CD4-positive, alpha-beta T cell treated with Interleukin-21 for 1 hour (primary cell): ENCODE measurements around the gene HDLBP.
A peak's percentile ranks its signal among the peaks of the same experiment; 100 is the strongest.

Source experiments
- DNase-seq: peaks from one replicate; pipeline ENCODE4 v3.0.0-alpha.2; 2020

Gene HDLBP

GRCh38 chr2:241226723-241227572, 88.5 kb downstream of the HDLBP start:
- DNase-seq, result no peak

- DNase-seq, result no peak
These were observed 89.5 kb downstream of the HDLBP start for GRCh38 chr2:241225983-241226382.

- no peak for DNase-seq
These were observed 89.9 kb downstream of the HDLBP start for GRCh38 chr2:241225545-241225944.

DNA sequence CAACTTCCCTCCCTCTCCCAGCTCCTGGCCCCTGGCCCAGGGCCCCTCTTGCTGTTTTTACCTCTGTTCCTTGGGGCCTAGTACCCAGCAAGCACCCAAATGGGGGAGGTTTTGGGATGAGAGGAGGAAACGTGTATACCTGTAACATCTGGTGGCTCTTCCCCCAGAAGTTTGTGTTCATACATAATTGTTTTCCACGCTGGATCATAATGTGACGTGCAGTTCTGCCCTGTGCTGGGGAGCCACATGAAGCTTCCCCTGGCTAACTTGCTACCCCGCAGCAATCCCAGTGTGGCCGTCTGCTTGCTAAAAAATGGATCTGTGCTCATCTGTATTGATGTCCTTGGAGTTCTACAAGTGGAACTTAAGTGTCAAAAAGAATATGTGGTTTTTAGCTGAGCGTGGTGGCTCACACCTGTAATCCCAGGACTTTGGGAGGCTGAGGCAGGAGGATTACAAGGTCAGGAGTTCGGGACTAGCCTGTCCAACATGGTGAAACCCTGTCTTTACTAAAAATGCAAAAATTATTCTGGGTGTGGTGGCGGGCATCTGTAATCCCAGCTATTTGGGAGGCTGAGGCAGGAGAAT, 90.5 kb downstream of the HDLBP start:
- no peak for DNase-seq

- DNase-seq, result no peak
These were observed 91.2 kb downstream of the HDLBP start for GRCh38 chr2:241224018-241224850.

DNA sequence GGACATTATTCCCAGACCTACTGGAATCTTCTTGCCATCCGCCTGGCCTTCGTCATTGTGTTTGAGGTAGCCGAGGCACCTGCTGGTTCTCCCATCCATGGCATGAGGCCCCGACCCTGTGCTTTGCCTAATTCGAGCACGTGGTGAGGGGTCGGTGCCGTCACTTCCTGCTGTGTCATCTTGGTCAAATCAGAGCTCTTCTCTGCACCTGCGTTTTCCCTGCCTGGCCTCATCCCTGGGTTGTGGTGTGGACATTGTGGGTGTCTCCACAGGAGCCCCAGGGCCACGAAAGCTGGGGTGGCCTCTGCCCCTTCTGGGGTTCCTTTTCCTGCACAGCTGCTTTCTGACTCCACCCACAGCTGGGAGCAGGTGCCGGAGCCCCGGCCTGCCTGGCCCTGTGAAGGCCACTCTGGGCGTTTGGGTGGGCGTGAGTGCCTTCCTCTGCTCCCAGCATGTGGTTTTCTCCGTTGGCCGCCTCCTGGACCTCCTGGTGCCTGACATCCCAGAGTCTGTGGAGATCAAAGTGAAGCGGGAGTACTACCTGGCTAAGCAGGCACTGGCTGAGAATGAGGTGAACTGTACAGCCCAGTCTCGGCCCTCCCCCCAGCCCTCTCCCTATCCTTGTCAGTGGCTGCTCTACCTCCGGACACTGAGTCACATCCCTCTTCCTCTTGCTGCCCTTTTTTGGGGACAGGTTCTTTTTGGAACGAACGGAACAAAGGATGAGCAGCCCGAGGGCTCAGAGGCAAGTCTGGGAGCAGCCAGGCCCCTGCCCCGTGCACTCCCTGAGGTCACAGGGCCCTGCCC, 92.1 kb downstream of the HDLBP start:
- DNase-seq, result no peak

DNA sequence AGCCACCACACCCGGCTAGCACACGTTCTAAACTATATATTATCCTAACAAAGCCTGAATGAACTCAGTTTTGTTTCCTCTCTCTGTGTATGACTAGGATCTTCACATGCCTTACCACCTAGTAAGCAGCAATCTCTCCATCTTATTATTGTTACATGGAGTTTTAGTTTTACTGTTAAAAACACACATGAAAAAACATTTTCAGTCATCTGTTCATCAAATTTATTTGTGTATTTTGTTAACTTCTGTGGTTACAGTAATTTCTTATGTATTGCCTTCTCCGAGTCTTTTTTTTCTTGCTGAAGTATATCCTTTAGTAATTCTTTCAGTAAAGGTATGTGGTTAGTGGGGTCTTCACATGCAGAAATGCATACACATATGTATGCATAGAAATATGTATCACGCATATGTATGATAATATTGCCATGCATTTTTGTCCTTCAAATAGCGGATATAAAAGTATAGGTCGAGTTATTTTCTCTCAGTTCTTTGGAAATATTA, 95.6 kb downstream of the HDLBP start:
- DNase-seq, result no peak

DNA sequence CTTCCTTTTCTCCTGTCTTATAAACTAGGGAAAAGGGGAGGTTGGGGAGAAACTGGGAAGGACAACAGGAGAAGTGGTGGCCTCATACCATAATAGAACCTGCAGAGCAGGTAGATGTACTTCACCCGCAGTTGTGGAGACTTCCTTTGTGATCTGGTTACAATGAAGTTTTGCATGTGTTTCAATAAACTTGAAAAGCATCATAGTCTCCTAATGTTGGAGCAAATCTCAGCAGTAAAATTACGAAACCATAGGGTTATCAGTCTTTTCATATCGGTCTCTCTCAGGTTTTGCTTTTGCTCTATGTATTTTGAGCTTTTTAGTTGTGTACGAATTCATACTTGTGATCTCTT, 96.5 kb downstream of the HDLBP start:
- no peak for DNase-seq

- peak; percentile 45 for DNase-seq
These were observed 97.1 kb downstream of the HDLBP start for GRCh38 chr2:241218131-241219029.

DNA sequence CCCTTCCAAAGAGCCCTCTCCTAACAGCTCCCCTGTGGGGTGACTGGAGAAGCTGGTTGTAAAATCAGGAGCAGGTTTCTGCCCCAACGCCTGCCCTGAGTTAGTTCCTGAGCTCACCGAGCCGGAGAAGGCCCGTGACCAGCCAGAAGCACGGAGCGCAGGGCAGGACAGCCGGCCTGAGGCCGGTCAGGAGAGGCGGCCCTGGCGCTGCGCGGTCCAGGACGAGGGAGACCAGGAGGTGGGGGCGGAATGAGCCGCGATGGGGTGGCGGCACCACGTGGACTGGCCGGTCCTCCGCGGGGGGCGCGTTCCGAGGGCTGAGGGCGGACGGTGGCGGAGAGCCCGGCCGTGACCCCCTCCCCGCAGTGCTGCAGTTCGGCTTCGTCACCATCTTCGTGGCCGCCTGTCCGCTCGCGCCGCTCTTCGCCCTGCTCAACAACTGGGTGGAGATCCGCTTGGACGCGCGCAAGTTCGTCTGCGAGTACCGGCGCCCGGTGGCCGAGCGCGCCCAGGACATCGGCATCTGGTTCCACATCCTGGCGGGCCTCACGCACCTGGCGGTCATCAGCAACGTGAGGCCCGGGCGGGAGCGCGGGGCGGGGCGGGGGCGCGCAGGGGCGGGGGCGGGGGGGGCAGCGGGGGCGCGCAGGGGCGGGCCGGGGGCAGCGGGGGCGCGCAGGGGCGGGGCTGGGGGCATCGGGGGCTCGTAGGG, 98.0 kb downstream of the HDLBP start:
- DNase-seq, result peak; percentile 41

DNA sequence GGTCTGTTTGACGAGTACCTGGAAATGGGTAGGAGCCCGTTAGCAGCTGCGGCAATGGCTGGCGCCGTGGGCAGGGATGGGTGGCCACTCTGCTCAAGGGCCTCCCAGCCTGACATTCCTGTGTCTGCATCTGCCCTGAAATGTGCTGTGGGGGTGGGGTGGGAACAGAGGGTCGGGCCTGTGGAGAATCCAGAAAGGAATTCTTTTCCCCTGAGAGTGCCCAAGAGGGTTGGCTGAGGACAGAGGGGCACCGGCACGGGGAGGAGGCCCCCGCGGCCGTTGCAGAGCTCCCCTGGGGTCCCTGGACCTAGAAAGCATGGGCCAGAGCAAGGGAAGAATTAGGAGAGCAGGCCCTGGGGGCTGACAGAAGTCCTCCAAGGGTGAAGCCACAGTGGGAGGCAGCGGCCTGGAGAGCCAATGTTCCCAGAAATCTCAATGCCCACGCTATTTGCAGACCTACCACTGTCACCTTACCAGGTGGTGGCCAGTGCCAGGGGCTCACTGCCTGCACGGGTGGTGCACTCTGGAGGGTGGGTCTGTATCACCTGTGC, 99.2 kb downstream of the HDLBP start:
- DNase-seq, result no peak

GRCh38 chr2:241215421-241215820, 100.1 kb downstream of the HDLBP start:
- DNase-seq, result no peak

GRCh38 chr2:241214766-241215165, 100.7 kb downstream of the HDLBP start:
- DNase-seq, result no peak

DNA sequence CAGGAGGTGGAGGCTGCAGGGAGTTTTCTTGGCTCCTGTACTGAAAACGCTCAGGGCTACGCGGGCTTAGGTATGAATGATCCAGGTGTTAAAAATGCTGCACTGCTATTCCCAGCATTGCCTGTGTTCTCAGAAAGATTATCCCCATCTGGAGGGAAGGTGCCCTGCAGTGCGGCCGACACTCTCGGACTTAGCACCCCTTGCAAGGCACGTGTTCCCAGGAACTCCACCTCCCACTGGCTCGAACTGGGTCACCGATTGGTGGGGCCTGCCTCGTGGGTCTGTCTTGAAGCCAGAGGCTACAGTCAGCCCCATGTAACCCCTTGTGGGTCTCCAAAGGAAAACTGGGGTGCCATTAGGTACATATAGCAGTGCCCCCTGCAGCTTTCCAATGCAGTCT, 101.3 kb downstream of the HDLBP start:
- no peak for DNase-seq

DNA sequence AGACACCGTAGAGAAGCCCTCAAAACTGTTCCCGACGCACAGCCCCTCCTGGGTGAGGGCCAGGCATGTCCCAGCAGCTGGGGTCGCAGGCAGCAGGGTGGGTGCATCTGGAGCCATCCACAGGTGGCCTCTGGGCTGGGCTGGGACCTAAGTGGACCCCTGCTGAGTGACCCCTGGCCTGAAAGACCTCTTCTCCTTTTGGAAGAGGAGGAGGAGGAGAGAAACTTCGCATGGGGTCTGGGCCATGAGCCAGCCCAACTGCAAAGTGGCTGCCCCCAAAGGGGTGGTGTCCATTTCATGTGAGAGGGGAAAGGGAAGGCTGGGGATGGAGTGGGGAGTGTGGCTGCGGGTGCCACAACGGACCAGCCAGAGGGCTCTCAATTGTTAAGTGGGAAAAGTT, 101.9 kb downstream of the HDLBP start:
- DNase-seq, result no peak

- no peak for DNase-seq
These were observed 102.4 kb downstream of the HDLBP start for GRCh38 chr2:241213041-241213440.

- no peak for DNase-seq
These were observed 104.2 kb downstream of the HDLBP start for GRCh38 chr2:241211276-241211675.

- DNase-seq, result no peak
These were observed 106.2 kb downstream of the HDLBP start for GRCh38 chr2:241209271-241209670.

DNA sequence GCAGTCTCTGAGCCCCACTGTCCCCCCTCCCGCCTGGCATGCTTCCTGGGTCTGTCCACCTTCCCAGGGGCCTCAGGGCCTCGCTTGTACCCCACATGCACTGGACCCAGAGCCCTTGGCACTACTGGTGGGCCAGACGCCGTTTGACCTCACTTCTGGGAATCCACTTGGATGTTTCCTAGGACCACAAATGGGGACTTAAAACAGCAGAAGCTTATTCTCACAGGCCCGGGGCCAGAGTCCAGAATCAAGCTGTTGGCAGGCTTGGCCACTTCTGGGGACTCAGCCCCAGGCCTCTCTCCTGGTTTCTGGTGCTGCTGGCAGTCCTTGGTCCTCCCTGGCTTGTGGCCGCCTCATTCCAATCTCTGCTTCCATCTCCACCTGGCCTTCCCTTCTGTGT, 107.4 kb downstream of the HDLBP start:
- no peak for DNase-seq

DNA sequence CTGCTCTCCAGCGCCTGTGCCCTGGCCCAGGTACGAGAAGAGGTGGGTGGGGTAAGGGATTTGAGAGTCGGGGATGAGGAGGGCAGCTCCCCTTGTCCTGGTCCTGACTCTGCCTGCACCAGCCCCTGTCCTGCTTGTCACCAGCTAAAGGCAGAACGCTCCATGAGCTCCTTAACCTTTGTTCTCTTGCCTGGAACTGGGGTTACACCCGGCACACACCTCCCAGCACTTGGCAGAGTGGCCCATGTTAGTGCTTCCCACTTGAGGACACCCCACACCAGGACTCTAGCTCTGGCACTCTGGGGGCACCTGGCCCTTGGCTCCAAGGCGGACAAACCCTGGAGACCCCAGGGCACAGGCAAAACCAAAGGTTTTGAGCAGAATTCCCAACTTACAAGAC, 107.8 kb downstream of the HDLBP start:
- DNase-seq, result no peak

GRCh38 chr2:241207151-241207550, 108.3 kb downstream of the HDLBP start:
- no peak for DNase-seq
